Liver (tissue), 9 donors: ENCODE measurements around the gene ZNF74. TPM values are rescaled to one million over a fixed set of nuclear protein-coding genes. Genes with fewer than 3 reads are reported as not detected.

ENCODE experiments used
- DNase-seq: peaks from one replicate; pipeline ENCODE4 v3.0.0-alpha.2; 2017; ENCODE audit warnings: low spot score
- H3K27ac ChIP-seq, 2 donors: one replicate each; pipeline ENCODE4 v1.7.0; 2013; ENCODE audit warnings: inconsistent platforms in 2 of 2, low read length in 2 of 2, control low read depth in 1 of 2, low read depth in 1 of 2, mild to moderate bottlenecking in 1 of 2
- H3K27me3 ChIP-seq, 4 donors: one replicate each; pipeline versions ENCODE4 v1.6.1 to v1.7.0; 2013; ENCODE audit warnings: low read length in 3 of 4, inconsistent platforms in 1 of 4, mild to moderate bottlenecking in 1 of 4, moderate library complexity in 1 of 4; ENCODE audit not compliant: control insufficient read depth in 4 of 4, insufficient read depth in 4 of 4
- H3K36me3 ChIP-seq, 4 donors: one replicate each; pipeline versions ENCODE4 v1.6.1 to v1.7.0; 2013; ENCODE audit warnings: low read length in 3 of 4, mild to moderate bottlenecking in 3 of 4, low read depth in 1 of 4, moderate library complexity in 1 of 4; ENCODE audit not compliant: control insufficient read depth in 4 of 4, insufficient read depth in 3 of 4
- H3K4me1 ChIP-seq, 4 donors: one replicate each; pipeline versions ENCODE4 v1.6.1 to v1.7.0; 2013; ENCODE audit warnings: low read length in 3 of 4, mild to moderate bottlenecking in 3 of 4, moderate library complexity in 1 of 4; ENCODE audit not compliant: control insufficient read depth in 4 of 4, insufficient read depth in 4 of 4
- H3K4me3 ChIP-seq, 3 donors: one replicate each; pipeline versions ENCODE4 v1.6.1 to v1.7.0; 2013; ENCODE audit warnings: low read length in 3 of 3, control low read depth in 1 of 3, low read depth in 1 of 3, mild to moderate bottlenecking in 1 of 3
- H3K9ac ChIP-seq, 2 donors: one replicate each; pipeline ENCODE4 v1.7.0; 2013; ENCODE audit warnings: low read length in 2 of 2, mild to moderate bottlenecking in 2 of 2, moderate library complexity in 2 of 2, control low read depth in 1 of 2, low read depth in 1 of 2
- H3K9me3 ChIP-seq, 4 donors: one replicate each; pipeline versions ENCODE4 v1.6.1 to v1.7.0; 2013; ENCODE audit warnings: low read length in 3 of 4; ENCODE audit not compliant: control insufficient read depth in 4 of 4
- CTCF ChIP-seq: fragments of 150-350 bp; IDR thresholded peaks from 2 replicates; pipeline ENCODE4 v1.5.1; 2017; ENCODE audit warnings: improper control_type of control experiment, low read depth, low read length; ENCODE audit not compliant: missing input control
- EGR1 ChIP-seq, 2 donors: IDR thresholded peaks; 2 replicates each; pipeline ENCODE4 v1.6.1; 2016 to 2018; ENCODE audit warnings: antibody characterized with exemption in 2 of 2, low read depth in 2 of 2
- FOXA1 ChIP-seq: IDR thresholded peaks from 2 replicates; pipeline ENCODE4 v1.6.1; 2016; ENCODE audit warnings: antibody characterized with exemption
- FOXA2 ChIP-seq: IDR thresholded peaks from 2 replicates; pipeline ENCODE4 v1.6.1; 2016; ENCODE audit warnings: antibody characterized with exemption
- GABPA ChIP-seq, 2 donors: IDR thresholded peaks in 1 of 2; conservative IDR thresholded peaks in 1 of 2; 2 replicates each; pipeline ENCODE4 v1.6.1; 2016; ENCODE audit warnings: antibody characterized with exemption in 2 of 2, mild to moderate bottlenecking in 1 of 2, moderate library complexity in 1 of 2
- HNF4A ChIP-seq, 2 donors: conservative IDR thresholded peaks; 2 replicates each; pipeline ENCODE4 v1.6.1; 2016; ENCODE audit warnings: antibody characterized with exemption in 2 of 2, mild to moderate bottlenecking in 2 of 2
- HNF4G ChIP-seq: IDR thresholded peaks from 2 replicates; pipeline ENCODE4 v1.6.1; 2016; ENCODE audit warnings: antibody characterized with exemption
- JUND ChIP-seq, 2 donors: IDR thresholded peaks; 2 replicates each; pipeline ENCODE4 v1.6.1; 2016; ENCODE audit warnings: antibody characterized with exemption in 2 of 2
- NR2F2 ChIP-seq: IDR thresholded peaks from 2 replicates; pipeline ENCODE4 v1.6.1; 2016; ENCODE audit warnings: antibody characterized with exemption
- RAD21 ChIP-seq, 2 donors: IDR thresholded peaks; 2 replicates each; pipeline ENCODE4 v1.6.1; 2016; ENCODE audit warnings: antibody characterized with exemption in 2 of 2, mild to moderate bottlenecking in 2 of 2
- RXRA ChIP-seq, 2 donors: IDR thresholded peaks; 2 replicates each; pipeline ENCODE4 v1.6.1; 2017 to 2018; ENCODE audit warnings: antibody characterized with exemption in 2 of 2, mild to moderate bottlenecking in 1 of 2
- SP1 ChIP-seq: IDR thresholded peaks from 2 replicates; pipeline ENCODE4 v1.6.1; 2018; ENCODE audit warnings: antibody characterized with exemption, mild to moderate bottlenecking
- YY1 ChIP-seq: IDR thresholded peaks from 2 replicates; pipeline ENCODE4 v1.6.1; 2016; ENCODE audit warnings: antibody characterized with exemption, mild to moderate bottlenecking
- WGBS: extraction: QIAGEN DNeasy Blood & Tissue Kit; methylation state at CpG from one replicate; pipeline ENCODE4 v1.1.7; 2013; 5-methylcytosine and 5-hydroxymethylcytosine counted together
- polyA plus RNA-seq, 2 donors: library from polyadenylated mRNA; stranded (reverse) in 1 of 2; unstranded in 1 of 2; fragments of 200-250 nt in 1 of 2; fragments of >200 nt in 1 of 2; fragmentation: Nextera tagmentation in 1 of 2; extraction: Ambion mirVana in 1 of 2; gene quantifications; one replicate each; pipeline versions ENCODE4 v1.2.1 to v1.2.3, GENCODE V29; 2013 to 2015
- total RNA-seq, 2 donors: library from RNA; depleted of rRNA; stranded (reverse); fragments of >200 nt; gene quantifications; one replicate each; pipeline ENCODE4 v1.2.3, GENCODE V29; 2014
- TF ChIP-seq, protein P1 (sequence below): IDR thresholded peaks from 2 replicates; pipeline ENCODE4 v1.6.1; 2016; ENCODE audit warnings: antibody characterized with exemption, mild to moderate bottlenecking
- TF ChIP-seq, protein P2 (sequence below): IDR thresholded peaks from 2 replicates; pipeline ENCODE4 v1.6.1; 2016; ENCODE audit warnings: antibody characterized with exemption
- donor health status: healthy.
- donor health status: healthy.
- donor health status: healthy.
- donor health status: healthy.
- donor health status: healthy.

Gene ZNF74
- total and polyA plus RNA-seq, 4 donors, result 0.99 to 5.0 (median 3.1) TPM

- TF ChIP-seq, protein P1, sequence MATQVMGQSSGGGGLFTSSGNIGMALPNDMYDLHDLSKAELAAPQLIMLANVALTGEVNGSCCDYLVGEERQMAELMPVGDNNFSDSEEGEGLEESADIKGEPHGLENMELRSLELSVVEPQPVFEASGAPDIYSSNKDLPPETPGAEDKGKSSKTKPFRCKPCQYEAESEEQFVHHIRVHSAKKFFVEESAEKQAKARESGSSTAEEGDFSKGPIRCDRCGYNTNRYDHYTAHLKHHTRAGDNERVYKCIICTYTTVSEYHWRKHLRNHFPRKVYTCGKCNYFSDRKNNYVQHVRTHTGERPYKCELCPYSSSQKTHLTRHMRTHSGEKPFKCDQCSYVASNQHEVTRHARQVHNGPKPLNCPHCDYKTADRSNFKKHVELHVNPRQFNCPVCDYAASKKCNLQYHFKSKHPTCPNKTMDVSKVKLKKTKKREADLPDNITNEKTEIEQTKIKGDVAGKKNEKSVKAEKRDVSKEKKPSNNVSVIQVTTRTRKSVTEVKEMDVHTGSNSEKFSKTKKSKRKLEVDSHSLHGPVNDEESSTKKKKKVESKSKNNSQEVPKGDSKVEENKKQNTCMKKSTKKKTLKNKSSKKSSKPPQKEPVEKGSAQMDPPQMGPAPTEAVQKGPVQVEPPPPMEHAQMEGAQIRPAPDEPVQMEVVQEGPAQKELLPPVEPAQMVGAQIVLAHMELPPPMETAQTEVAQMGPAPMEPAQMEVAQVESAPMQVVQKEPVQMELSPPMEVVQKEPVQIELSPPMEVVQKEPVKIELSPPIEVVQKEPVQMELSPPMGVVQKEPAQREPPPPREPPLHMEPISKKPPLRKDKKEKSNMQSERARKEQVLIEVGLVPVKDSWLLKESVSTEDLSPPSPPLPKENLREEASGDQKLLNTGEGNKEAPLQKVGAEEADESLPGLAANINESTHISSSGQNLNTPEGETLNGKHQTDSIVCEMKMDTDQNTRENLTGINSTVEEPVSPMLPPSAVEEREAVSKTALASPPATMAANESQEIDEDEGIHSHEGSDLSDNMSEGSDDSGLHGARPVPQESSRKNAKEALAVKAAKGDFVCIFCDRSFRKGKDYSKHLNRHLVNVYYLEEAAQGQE, result no peak
- TF ChIP-seq RXRA (IDR thresholded peaks at IDR 0.05), result no peak
- TF ChIP-seq HNF4G, result no peak
- no peak for TF ChIP-seq FOXA1
- TF ChIP-seq EGR1 (IDR thresholded peaks at IDR 0.05; ENCODE audit: low read depth in 2 of 2), result no peak
- TF ChIP-seq, protein P2, sequence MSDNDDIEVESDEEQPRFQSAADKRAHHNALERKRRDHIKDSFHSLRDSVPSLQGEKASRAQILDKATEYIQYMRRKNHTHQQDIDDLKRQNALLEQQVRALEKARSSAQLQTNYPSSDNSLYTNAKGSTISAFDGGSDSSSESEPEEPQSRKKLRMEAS, result no peak
Measured at GRCh38 chr22:20439556-20439927, 45.6 kb downstream of the ZNF74 start (continued).

DNA sequence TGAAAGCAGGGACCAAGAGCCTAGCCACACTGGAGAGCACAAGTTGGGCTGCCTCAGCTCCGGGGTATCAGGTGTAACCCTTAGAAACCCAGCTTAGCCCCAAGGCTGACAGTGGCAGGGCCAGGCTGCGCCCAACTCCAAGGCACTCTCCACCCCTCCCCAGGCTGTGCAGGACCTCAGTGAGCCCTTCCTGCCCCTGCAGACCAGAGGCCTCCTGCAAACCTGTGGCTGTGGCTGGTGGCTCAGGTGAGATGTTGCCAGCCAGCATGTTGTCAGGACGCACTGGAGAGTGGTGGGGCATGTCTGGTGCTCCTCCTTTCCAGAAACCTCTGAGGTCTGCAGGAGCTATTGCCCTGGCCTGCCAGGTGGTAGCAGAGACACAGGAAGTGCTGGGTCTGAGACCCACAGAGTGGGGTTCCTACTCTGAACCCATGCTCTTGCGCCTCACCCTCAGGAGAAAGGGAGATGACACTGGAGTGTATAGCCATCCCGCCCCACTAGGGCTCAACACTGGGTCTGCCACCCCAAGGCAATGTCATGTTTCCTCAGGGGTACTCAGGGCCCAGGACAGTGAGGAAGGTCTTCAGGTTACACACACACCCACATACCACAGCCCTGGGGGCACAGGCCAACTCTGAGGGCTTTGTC is 46.1 kb downstream of the ZNF74 start:
- H3K4me1 ChIP-seq, result peaks cover 2 to 25% (median 13%) of the 10 kb centered on the region in 4 donors
- no peak for TF ChIP-seq EGR1 (IDR thresholded peaks at IDR 0.05; ENCODE audit: low read depth in 2 of 2)
- TF ChIP-seq SP1, result no peak
- no peak for TF ChIP-seq FOXA1
- TF ChIP-seq JUND (IDR thresholded peaks at IDR 0.05), result no peak
- no peak for TF ChIP-seq HNF4A (conservative IDR thresholded peaks at IDR 0.05)
- no peak for TF ChIP-seq RXRA (IDR thresholded peaks at IDR 0.05)
- no peak for TF ChIP-seq CTCF
- no peak for TF ChIP-seq YY1
- TF ChIP-seq NR2F2, result no peak
- TF ChIP-seq, protein P2, result no peak
- H3K4me3 ChIP-seq, result no peak overlapping the region
- H3K9ac ChIP-seq, result no peak overlapping the region
- H3K9me3 ChIP-seq, result no peaks in the 10 kb centered on the region
- no peak overlapping the region for H3K27ac ChIP-seq
- no peak for DNase-seq
- peaks cover 0 to 22% (median 9%) of the 10 kb centered on the region in 4 donors for H3K36me3 ChIP-seq
- H3K27me3 ChIP-seq, result no peaks in the 10 kb centered on the region
- 97% methylated on average over 5 of the region's 5 CpGs for WGBS

DNA sequence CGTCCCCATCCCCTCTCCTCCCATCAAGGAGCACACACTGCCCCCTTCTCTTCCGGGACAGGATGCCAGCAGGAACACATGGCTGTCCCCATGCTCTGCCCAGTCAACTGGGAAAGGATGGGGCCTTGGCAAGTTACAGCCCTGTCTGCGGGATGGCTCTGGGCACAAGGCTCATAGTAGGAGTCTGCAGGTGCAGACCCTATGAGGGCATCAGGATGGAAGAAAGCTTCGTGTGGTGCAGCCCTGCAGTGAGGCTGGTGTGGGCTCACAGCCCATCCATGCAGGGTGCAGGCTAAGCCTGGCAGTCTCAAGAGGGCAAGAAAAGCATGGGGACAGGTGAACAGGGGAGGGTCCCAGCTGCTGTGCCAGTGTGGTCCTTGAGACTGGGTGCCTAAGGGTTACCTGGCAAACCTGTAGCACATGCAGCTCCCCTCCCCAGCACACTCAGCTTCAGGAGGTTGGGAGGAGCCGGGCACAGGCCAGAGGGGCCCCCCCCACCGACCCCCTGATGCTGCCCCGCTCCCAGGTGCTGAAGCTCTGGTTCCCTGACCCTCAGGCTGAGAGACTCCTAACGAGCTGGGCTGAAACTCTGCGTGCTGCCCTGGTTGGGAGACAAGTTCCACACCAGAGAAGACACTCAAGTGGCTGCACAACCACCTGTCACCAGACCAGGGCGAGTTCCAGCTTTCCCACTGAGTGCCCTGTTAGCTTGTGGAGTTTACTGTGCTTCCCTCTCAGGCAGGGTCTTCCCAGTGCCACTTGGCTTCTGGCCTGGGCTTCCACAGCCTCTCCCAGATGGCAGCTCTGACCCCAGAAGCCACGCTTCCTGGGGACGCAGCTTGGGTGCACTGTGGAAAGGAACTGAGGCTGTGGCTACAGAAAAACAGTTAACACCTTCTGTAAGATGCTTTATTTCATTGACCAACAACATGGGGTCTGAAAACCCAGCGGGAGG is 47.0 kb downstream of the ZNF74 start:
- H3K4me1 ChIP-seq, result peaks cover 2 to 24% (median 13%) of the 10 kb centered on the region in 4 donors
- peaks cover 0 to 28% (median 10%) of the 10 kb centered on the region in 4 donors for H3K36me3 ChIP-seq
- no peaks in the 10 kb centered on the region for H3K27me3 ChIP-seq
- no peaks in the 10 kb centered on the region for H3K9me3 ChIP-seq
- H3K27ac ChIP-seq, result no peak overlapping the region
- 87% methylated on average over 13 of the region's 13 CpGs for WGBS
- H3K4me3 ChIP-seq, result no peak overlapping the region
- no peak overlapping the region for H3K9ac ChIP-seq
- no peak for DNase-seq
- TF ChIP-seq CTCF (no peak), JUND (IDR thresholded peaks at IDR 0.05) (no peak), HNF4A (conservative IDR thresholded peaks at IDR 0.05) (no peak), NR2F2 (no peak), RXRA (IDR thresholded peaks at IDR 0.05) (no peak), RAD21 (IDR thresholded peaks at IDR 0.05) (no peak), FOXA1 (no peak), FOXA2 (no peak), GABPA (IDR thresholded peaks at IDR 0.05 in 1 of 2, conservative IDR thresholded peaks at IDR 0.05 in 1 of 2) (no peak)
- TF ChIP-seq, protein P1, result no peak
